ENCODE measurements around the gene ARHGAP25.
"Not testable (repeated sequence)": the region's sequence is repeated elsewhere in the genome, so short reads cannot be mapped to it uniquely, and the experiment has no call there.

The ARHGAP25 gene

DNA sequence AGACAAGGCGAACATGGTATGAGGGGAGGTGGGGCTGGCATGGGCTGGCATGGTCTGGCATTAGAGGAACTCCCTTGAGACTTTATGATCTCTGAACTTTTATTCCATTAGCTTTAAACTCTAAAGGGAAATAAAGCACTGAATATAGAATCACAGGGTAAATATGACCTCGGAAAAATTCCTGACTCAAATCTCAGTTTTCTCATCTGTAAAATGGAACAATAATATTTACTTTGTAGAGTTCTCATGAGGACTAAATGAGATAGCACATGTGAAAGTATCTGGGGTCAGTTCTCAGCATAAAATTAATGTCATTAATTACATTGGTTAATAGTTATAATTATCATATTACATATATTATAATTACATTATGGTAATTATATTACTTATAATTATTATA lies 65.9 kb downstream of the ARHGAP25 start:
- no peak for DNase-seq

DNA sequence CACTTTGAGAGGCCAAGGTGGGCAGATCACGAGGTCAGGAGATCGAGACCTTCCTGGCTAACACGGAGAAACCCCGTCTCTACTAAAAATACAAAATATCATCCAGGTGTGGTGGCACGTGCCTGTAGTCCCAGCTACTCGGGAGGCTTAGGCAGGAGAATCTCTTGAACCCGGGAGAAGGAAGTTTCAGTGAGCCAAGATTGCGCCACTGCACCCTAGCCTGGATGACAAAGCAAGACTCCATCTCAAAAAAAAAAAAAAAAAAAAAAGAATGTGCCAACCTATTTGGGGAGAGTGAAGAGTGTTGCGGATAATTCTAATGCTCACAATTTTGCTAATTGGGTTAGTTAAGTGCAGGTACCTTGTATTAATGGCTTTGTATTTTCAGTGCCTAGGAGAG lies 67.5 kb downstream of the ARHGAP25 start:
- not testable (repeated sequence) for DNase-seq

DNA sequence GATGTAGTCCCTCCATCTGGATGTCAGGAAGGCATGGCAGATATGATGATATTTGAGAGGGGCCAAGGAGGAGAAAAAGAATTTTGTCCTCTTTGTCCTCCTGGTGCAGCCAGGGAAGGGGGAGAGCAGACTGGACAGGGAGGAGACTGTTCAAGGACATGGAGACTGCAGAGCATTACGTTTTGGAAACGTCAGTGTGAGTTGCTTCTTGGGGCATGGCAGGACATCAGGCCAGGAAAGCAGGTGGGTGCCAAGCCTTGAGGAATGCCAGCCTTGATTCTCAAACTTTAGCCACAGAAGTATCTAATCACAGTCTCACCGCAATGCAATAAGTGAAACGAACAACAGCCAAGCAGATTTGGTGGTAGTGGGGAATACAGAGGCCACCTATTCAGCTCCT lies 70.4 kb downstream of the ARHGAP25 start:
- no peak for DNase-seq

DNA sequence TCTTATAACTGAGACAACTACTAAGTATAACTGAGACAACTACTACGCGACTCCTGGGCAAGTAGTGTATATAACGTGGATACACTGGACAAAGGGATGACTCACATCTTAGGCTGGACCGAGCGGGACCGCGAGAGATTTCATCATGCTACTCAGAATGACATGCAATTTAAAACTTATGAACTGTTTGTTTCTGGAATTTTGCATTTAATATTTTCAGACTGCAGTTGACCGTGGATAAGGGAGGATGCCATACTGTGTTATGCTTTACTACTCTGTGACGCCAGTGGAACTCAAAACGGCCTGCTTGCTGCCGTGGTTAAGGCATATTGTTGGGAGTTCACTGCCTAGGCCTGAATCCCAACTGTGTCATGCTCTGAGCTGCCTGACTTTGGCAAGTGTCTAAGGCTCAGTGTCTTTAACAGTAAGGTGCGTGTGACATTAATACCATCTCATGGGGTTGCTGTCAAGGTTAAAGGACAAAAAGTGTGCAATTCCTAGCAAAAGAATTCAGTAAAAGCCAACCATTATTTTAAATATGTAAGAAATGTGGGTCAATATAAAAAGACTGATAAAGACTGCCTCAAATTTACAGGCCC lies 72.0 kb downstream of the ARHGAP25 start:
- DNase-seq = no peak

DNA sequence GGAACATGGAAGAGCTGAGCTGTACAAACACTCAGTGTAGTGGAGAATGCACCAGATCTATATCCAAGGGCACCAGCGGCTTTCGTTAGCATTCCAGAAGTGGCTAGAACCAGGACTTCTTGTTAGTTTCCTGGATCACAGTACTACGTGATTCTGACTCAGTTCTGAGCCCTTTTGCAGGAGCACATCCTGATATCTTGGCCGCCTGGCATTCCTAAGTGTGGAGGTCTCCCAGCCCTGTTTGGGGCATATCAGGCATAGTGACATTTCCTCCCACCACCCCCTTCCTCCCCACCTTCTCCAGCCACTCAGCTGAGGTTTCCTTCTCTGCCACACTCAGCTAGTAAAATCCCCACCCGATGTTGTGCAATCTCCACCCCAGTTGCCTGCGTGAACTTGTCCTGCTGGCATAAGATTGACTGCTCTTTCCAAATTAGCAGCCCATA lies 73.2 kb downstream of the ARHGAP25 start:
- no peak for DNase-seq

DNA sequence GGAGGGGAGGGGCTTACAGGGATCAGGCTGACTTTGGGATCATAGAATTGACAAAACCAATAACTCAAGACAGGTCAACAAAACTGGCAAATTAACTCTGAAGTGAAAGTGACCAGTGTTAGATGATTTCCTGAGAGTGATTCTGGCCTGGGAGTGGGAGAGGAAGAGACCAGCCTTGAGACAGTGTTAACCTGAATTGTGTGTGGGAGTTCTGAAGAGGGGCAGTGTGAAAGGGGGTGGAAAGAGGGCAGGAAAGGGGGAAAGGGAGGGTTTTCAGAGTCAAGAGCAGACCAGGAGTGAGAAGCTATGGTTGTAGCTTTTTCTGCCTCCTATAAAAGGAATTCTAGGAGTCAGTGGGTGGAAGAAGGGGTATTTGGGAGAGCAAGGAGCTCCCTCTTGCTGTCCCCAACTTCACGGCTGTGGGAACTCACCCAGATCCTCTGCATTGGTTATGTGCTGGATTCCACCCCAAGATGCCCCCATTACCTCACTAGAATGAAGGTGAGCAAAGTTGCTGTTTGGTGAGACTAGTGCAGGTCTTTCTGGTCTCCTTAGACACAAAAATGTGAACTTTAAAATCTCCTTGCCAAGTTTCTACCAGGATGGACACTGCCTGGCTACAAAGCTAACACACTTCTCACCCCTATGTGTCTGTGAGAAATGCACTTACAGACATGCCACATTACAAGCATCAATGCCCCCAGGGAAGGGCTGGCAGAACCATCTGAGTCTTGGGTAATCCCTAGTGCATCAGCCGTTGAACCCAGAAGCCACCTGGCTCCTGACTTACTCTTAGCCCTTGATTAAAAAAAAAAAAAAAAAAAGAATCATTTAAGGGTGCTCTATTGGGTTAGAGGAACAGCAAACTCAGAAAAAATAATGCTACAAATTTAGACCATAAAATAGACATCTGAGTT lies 75.0 kb downstream of the ARHGAP25 start:
- DNase-seq = no peak

DNA sequence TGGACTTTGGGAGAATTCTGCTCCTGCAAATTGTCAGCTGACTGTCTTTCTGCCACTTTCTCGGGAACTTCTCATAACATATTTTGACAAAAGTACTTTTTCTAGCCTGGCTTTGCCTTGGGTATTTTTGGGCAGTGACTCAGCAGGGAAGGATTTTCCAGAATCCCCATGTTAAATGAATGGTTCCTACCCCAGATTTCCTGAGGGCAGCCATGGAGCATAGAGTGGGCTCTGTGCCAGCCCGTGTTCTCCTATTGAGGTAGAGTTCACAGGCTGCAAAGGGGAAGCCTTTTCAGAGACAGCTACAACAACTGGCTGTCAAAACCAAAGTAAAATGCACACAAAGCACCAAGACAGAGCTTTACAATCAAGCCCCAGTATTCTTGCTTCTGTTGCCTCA lies 76.8 kb downstream of the ARHGAP25 start:
- DNase-seq = no peak

DNA sequence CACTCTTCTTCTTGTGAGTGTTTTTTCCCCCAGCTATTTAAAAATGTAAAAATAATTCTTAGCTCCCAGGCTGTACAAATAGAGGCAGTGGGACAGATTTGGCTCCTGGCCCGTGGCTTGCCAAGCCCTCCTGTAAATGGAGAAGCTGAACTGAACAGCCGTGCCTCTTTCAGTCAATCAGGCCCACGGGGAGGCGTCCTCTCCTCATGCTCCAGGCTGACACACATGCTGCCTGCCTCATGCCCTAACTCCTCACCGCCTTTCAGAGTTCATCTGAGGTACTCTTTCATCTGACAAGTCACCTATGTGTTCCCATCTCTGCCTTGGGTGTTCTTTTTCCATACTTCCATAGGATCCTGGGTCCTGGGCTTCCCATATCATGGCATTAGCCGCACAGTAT lies 77.6 kb downstream of the ARHGAP25 start:
- no peak for DNase-seq

DNA sequence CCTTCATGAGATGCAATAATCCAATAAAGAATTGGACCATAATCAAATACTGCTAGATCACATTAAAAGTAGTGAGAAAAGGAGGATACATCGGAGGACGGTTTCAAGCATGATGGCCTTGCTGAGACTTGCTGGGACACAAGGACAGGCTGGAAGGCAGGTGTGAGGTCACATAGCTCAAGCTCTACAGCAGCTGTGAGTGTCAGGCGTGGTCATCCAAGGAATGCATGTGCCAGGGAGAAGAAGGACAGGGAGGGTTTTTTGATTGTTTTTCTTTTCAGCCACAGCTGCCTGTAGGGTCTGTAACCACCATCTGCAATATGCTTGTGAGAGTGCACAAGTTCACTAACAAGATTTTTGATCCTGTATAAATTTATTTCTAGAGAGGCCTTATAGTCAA lies 79.0 kb downstream of the ARHGAP25 start:
- DNase-seq = no peak

DNA sequence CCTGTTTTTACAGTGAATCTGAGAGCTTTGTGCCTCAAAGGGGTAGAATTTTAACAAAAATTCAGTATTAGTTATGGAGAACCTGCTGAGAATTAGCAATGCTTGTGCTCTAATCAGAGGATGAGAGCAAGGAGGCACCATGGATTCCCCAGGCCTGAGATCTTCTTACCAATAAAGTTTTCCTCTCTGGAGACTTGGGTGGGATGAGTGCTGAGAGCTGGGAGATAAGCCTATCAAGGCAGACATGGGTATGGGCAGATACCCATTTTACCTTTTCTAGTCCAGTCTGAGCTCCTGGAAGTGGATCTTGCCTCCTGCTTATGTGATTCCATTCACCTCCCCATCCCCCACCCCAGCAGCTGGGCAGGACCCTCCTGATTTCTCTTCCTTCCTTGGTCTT lies 82.7 kb downstream of the ARHGAP25 start:
- DNase-seq = no peak

DNA sequence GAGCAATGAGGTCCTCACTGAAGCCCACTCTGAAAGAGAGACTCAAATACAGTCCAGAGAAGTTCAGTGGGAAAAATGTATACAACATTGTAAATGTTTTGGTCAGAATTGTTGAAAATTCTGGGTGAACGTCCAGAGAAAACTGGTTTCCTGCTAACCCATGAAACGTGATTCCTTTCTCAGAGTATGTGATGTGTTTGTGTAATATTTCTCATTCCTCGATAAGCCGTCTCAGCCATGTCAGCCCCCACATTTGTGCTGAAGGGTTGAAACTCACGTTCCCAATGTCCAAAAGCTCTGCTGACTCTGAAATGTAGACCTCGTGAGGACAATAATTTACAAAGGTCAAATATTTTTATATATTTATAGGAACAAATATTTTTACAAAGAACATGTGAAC lies 84.9 kb downstream of the ARHGAP25 start:
- DNase-seq = no peak

DNA sequence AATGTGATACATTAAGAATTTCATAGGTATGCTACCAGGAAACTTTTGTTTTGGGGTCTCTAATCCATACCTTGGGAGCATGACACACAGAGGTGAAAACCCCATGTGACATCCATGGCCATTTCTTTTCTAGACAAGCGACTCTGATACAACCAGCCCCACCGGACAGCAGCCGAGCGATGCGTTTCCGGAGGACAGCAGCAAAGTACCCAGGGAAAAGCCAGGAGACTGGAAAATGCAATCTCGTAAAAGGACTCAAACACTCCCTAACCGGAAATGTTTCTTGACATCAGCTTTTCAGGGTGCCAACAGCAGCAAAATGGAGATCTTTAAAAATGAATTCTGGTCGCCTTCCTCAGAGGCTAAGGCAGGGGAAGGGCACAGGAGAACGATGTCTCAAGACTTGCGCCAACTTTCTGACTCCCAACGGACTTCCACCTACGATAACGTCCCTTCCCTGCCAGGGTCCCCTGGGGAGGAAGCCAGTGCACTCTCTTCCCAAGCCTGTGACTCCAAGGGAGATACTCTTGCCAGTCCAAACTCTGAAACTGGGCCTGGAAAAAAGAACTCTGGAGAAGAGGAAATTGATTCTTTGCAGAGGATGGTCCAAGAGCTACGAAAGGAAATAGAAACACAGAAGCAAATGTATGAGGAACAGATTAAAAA lies 87.7 kb downstream of the ARHGAP25 start:
- no peak for DNase-seq

DNA sequence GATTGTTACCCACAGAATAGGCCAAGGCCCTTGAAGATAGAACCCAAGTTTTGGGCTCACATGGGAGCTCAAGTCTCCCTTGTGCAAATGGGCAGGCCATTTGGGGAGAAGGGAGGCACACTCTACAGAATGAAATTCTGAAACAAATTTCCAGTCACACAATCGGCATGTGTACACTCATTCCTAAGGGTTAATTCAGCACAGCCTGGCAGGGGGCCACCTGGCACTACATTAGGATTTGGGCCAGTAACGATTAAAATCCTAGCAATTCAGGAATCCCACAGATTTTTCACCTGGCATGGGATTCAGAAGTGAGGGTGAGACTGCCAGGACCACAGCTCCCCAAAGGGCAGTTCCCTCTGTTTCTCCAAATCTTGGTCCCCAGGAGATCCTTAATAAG lies 90.2 kb downstream of the ARHGAP25 start:
- DNase-seq = no peak

DNA sequence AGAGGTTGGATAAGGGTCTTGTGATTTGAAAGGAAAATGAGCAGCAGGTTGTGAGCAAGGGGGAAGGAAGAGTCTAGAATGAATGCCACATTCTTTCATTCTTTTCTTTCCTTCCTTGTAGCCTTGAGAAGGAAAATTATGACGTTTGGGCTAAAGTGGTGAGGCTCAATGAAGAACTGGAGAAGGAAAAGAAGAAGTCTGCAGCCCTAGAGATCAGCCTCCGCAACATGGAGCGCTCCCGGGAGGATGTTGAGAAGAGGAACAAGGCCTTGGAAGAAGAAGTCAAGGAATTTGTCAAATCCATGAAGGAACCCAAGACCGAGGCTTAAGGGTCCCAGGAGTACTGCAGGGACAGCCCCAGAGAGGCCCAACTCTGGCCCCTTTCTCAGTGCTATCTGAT lies 91.3 kb downstream of the ARHGAP25 start:
- no peak for DNase-seq

DNA sequence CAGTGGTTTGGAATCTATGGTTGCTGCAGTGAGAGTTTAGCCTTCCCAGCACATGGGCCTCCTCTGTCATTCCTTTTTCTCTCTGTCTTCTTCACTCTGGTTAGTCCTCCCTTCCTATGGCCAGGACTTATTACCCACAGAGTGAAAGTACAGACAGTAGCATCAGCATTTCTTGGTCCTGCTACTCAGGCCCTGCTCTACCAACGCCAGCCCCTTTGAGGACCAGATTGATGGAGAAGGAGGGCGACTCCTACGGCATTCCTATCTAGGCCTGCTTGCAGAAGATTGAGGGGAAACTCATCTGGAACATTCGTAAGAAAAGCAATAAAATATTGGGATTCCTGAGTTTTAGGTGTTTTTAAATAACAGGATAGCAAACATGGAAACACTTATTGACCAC lies 93.1 kb downstream of the ARHGAP25 start:
- DNase-seq = no peak

DNA sequence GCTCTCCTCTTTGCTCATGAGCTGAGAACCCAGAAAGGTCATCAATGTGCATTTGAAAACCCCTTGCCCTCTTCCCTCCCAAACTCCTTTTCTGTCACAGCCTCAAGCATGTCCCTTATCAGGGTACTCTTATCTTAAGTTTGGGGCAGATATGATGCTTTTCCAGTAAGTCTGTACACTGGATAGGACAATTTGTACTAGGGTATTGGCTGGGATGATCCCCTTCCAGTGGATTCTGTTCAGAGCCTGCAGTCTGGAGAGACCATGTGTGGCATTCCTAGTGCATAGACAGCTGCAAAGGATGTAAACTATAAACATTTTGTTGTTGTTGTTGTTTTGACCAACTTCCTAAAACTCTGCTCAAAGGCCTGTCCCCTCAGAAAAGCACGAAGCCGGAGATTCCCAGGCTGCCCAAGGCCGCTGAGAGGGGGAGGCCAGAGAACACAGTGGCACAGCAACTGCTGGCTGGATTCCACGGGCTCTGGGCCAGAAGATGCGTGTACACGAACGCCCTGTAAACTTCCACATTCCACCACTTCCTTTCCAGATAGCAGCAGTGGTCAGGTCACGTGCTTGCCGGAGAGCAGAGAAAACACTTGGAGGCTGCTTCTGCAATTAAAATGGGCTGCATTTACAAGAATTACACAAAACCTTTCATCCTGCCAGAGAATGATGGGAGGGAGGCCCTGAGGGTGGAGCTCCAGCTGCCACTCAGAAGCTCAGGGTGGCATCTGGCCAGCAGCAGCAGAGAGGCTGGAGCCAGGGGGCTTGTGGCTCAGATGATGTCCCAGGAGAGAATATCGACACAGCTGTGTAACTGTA lies 94.5 kb downstream of the ARHGAP25 start:
- no peak for DNase-seq

DNA sequence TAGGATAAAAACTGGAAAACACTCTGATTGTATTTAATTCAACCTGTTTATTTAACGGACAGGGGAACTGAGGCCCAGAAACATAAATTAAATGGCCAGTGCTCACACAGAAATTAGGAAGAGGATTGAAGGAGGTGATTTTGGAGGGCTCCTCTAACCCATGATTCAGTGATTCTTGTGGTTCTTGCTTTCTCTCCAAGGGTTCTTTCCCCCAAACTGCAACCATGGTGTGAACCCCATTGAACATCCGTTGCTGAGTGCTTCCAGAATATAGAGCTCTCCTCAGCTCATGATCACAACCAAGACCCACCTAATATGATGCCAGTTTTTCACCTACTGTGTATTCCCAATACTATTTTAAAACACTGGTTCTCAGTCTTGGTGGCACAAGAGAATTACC lies 95.1 kb downstream of the ARHGAP25 start:
- no peak for DNase-seq

DNA sequence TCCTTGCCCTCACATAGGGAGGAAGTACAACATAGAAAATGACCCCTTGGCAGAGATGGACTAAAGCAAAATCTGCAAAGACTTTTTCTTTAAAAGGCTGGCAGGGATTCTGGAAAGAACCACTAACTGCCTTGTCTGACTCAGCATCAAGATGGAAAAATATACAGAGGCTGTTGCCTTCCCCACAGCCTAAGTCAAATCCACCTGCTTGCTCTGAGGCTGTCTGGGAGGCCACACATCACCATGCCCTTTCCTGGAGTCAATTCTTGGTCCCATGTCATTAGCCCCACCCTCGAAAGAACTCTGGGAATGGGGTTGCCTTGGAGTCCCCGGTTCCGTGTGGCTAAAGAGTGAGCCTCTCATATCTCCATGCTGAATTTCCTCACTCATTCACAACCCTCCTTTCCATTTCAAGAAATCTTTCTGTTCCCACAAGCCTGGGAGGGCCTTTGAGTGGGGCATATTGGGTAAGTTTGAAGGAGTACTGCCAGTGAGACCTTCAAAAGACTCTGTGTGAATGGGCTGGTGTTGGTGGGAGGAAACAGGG lies 97.1 kb downstream of the ARHGAP25 start:
- DNase-seq = no peak

DNA sequence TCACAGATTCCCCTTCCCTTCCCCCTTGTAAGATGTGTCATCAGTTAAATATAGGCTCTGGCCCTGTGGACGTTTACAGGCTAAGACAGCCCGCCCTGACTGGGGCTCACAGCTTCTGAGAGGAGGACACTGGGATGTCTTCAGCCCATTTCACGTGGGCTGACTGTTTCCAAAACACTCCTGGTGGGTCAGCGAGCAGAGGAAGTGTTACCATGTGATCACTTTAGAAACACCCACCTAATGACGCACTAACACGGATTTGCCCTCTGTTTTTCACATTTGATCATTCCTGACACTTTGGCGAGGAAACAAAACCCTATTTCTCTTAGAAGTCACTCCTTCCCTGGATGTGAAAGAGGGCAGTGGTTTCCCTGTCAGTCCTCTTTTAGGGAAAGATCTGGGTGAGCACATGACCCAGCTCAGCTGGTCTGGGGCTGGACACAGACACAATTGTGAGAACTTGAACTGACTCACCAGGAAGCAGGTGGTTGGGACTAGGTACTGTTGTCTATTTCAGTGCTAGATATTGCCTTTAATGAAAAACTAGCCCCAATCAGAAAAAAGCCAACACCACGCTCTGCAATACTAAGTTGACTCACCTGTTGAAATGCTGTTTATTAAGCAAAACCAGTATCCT lies 97.7 kb downstream of the ARHGAP25 start:
- no peak for DNase-seq

DNA sequence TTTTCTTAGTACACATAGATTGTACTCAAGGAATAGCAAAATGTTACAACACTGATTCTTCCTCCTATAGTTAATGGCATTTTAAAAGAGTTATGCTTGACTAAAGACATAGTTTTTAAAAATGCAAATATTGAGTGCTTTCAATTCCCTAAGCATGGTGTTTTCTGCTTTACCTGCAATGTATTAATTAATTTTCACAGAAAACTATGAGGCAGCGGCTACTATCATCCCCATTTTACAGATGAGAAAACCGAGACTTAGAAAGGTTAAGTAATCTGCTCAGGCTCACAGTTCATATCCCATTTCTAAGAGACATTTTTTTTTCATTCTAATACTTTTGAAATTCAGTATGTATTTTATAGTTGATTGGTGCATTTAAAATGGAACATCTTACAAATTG lies 98.6 kb downstream of the ARHGAP25 start:
- DNase-seq = no peak

DNA sequence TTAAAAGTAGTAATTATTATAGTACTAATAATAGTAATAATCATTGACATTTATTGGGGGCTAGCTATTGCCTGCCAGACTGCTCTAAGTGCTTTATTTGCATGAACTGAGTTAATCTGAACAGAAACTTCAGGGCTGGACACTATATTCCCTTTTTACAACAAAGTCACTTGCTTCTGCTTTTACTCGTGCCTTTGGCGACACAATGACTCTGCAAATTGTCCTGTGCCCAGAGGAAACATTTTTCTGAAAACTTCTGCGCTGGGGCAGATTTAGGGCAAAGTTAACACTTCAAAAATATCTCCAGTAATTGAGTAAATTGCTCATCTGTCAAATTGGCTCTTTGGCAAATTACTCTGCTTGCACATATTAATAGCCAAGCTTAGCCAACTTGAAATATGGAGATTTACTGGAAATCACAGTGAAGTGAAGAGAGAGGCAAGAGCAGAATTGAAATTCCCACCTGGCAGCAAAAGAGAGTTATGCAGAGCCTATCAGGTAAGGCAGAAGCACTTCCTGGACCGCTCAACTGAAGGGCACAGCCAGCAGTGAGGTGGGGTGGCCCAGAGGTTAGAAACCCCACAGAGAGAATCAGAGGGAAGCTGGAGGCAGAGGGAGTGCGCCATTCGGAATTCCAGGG lies 100.2 kb downstream of the ARHGAP25 start:
- no peak for DNase-seq

DNA sequence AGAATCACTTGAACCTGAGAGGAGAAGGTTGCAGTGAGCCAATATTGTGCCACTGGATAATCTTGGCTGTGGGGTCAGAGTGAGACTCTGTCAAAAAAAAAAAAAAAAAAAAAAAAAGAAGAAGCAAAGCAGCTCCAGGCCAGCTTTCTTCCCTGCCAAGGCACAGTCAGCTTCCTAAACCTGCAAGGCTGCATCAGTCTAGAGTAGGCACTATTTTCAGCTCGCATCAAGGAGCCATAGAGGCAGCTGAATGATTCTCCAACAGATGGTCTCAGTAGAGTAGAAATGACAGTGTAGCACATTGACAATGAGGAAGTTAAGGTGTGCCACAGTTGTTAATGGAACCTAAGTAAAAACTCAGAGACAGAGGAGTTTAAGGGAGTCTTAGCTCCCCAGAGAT lies 101.0 kb downstream of the ARHGAP25 start:
- DNase-seq = no peak

Measured in retina (tissue), 1 donor.